HEK293T (cell line): ENCODE results near the gene MCM5.

Source experiments
- BHLHE40 ChIP-seq: fragments of 450-650 bp; IDR thresholded peaks from 2 replicates; pipeline ENCODE4 v1.6.1; 2016; ENCODE audit warnings: mild to moderate bottlenecking, moderate library complexity, borderline replicate concordance
- HDGF ChIP-seq: fragments of 450-650 bp; IDR thresholded peaks from 2 replicates; pipeline ENCODE4 v1.6.1; 2017; ENCODE audit warnings: antibody characterized with exemption, borderline replicate concordance
- SUZ12 ChIP-seq: fragments of 450-650 bp; IDR thresholded peaks from 2 replicates; pipeline ENCODE4 v1.6.1; 2016; ENCODE audit warnings: mild to moderate bottlenecking
- ZNF384 ChIP-seq: fragments of 450-650 bp; IDR thresholded peaks from 2 replicates; pipeline ENCODE4 v1.6.1; 2016

GRCh38 chr22:35407362-35407761 is 7.4 kb downstream of the MCM5 start:
- no peak for TF ChIP-seq BHLHE40
- TF ChIP-seq HDGF, result no peak
- TF ChIP-seq SUZ12, result no peak
- no peak for TF ChIP-seq ZNF384
